Measurements from ENCODE around the gene EBF3.
"Not testable (repeated sequence)": the region's sequence is repeated elsewhere in the genome, so short reads cannot be mapped to it uniquely, and the experiment has no call there.

EBF3 gene

GRCh38 chr10:129922598-129923123, 41.4 kb downstream of the EBF3 start:
- Histone ChIP-seq H3K27ac (replicated peaks; ENCODE audit: low read length) (no peak overlapping the region), H4K91ac (ENCODE audit: low read depth, low read length, poor library complexity) (no peak overlapping the region), H2BK15ac (ENCODE audit: low read length) (peak overlapping the region; percentile 38), H3K4ac (ENCODE audit: low read length) (no peak overlapping the region), H3K9ac (ENCODE audit: low read depth, low read length, poor library complexity) (peak overlapping the region; percentile 32), H2BK12ac (ENCODE audit: low read length) (no peak overlapping the region), H3K4me2 (ENCODE audit: insufficient read depth, low read length, poor library complexity, severe bottlenecking) (no peak overlapping the region), H3K27me3 (ENCODE audit: control insufficient read depth in 3 of 3, insufficient read depth in 3 of 3, low read depth in 1 of 3, low read length in 3 of 3) (no peaks in the 10 kb centered on the region), H3K4me3 (ENCODE audit: low read length in 2 of 2) (no peak overlapping the region), H3K18ac (ENCODE audit: low read length) (peak overlapping the region; percentile 44), H3K9me3 (replicated peaks in 1 of 2; ENCODE audit: control insufficient read depth in 2 of 2, insufficient read depth in 1 of 2, low read depth in 1 of 2, low read length in 2 of 2) (no peaks in the 10 kb centered on the region), H3K36me3 (replicated peaks in 1 of 2; ENCODE audit: control insufficient read depth in 2 of 2, insufficient read depth in 2 of 2, low read length in 2 of 2) (no peaks in the 10 kb centered on the region), H2AFZ (ENCODE audit: low read length) (no peak overlapping the region), H2BK5ac (ENCODE audit: low read length) (no peak overlapping the region), H4K8ac (ENCODE audit: low read depth, low read length) (no peak overlapping the region), H2AK5ac (ENCODE audit: low read depth, low read length) (peak overlapping the region; percentile 85), H3K79me1 (ENCODE audit: low read depth, low read length) (no peaks in the 10 kb centered on the region), H3K14ac (ENCODE audit: low read length) (peak overlapping the region; percentile 25), H2BK120ac (ENCODE audit: low read depth, low read length) (no peak overlapping the region), H3K23ac (ENCODE audit: low read depth, low read length, poor library complexity) (peak overlapping the region; percentile 51), H3K4me1 (ENCODE audit: control insufficient read depth in 2 of 2, insufficient read depth in 1 of 2, low read depth in 1 of 2, low read length in 2 of 2) (peaks cover 0 to 2% of the 10 kb centered on the region in 2 donors)
- WGBS, 2 donors (ENCODE audit: extremely low coverage in 2 of 2, insufficient read length in 2 of 2, insufficient replicate concordance in 1 of 2), result no CpG with 5 or more reads among the region's 18 CpGs
- no peak for DNase-seq (ENCODE audit: low spot score)

- Histone ChIP-seq H3K36me3 (replicated peaks in 1 of 2; ENCODE audit: control insufficient read depth in 2 of 2, insufficient read depth in 2 of 2, low read length in 2 of 2) (no peaks in the 10 kb centered on the region), H4K91ac (ENCODE audit: low read depth, low read length, poor library complexity) (peak overlapping the region; percentile 89), H3K4ac (ENCODE audit: low read length) (no peak overlapping the region), H3K9me3 (replicated peaks in 1 of 2; ENCODE audit: control insufficient read depth in 2 of 2, insufficient read depth in 1 of 2, low read depth in 1 of 2, low read length in 2 of 2) (no peaks in the 10 kb centered on the region), H2BK12ac (ENCODE audit: low read length) (no peak overlapping the region), H2BK120ac (ENCODE audit: low read depth, low read length) (no peak overlapping the region), H2AK5ac (ENCODE audit: low read depth, low read length) (peak overlapping the region; percentile 94), H3K79me1 (ENCODE audit: low read depth, low read length) (no peaks in the 10 kb centered on the region), H3K4me1 (ENCODE audit: control insufficient read depth in 2 of 2, insufficient read depth in 1 of 2, low read depth in 1 of 2, low read length in 2 of 2) (peaks cover 0 to 2% of the 10 kb centered on the region in 2 donors), H3K9ac (ENCODE audit: low read depth, low read length, poor library complexity) (peak overlapping the region; percentile 32), H4K8ac (ENCODE audit: low read depth, low read length) (no peak overlapping the region), H3K23ac (ENCODE audit: low read depth, low read length, poor library complexity) (peak overlapping the region; percentile 51), H2AFZ (ENCODE audit: low read length) (no peak overlapping the region), H3K4me3 (ENCODE audit: low read length in 2 of 2) (no peak overlapping the region), H3K4me2 (ENCODE audit: insufficient read depth, low read length, poor library complexity, severe bottlenecking) (no peak overlapping the region), H2BK15ac (ENCODE audit: low read length) (peak overlapping the region; percentile 38), H3K14ac (ENCODE audit: low read length) (peak overlapping the region; percentile 25), H3K27me3 (ENCODE audit: control insufficient read depth in 3 of 3, insufficient read depth in 3 of 3, low read depth in 1 of 3, low read length in 3 of 3) (no peaks in the 10 kb centered on the region), H3K18ac (ENCODE audit: low read length) (peak overlapping the region; percentile 82), H3K27ac (replicated peaks; ENCODE audit: low read length) (no peak overlapping the region), H2BK5ac (ENCODE audit: low read length) (peak overlapping the region; percentile 56)
- no peak for DNase-seq (ENCODE audit: low spot score)
- WGBS, 2 donors (ENCODE audit: extremely low coverage in 2 of 2, insufficient read length in 2 of 2, insufficient replicate concordance in 1 of 2), result no CpG with 5 or more reads among the region's 16 CpGs
Measured at GRCh38 chr10:129921801-129922597, 42.1 kb downstream of the EBF3 start.

- peak overlapping the region; percentile 67 for H2BK15ac ChIP-seq (ENCODE audit: low read length)
- no CpG with 5 or more reads among the region's 18 CpGs for WGBS, 2 donors (ENCODE audit: extremely low coverage in 2 of 2, insufficient read length in 2 of 2, insufficient replicate concordance in 1 of 2)
- H3K4me1 ChIP-seq (ENCODE audit: control insufficient read depth in 2 of 2, insufficient read depth in 1 of 2, low read depth in 1 of 2, low read length in 2 of 2), result peaks cover 0 to 2% of the 10 kb centered on the region in 2 donors
- H3K9ac ChIP-seq (ENCODE audit: low read depth, low read length, poor library complexity), result no peak overlapping the region
- no peaks in the 10 kb centered on the region for H3K36me3 ChIP-seq (replicated peaks in 1 of 2; ENCODE audit: control insufficient read depth in 2 of 2, insufficient read depth in 2 of 2, low read length in 2 of 2)
- H3K23ac ChIP-seq (ENCODE audit: low read depth, low read length, poor library complexity), result no peak overlapping the region
- H2AFZ ChIP-seq (ENCODE audit: low read length), result no peak overlapping the region
- H4K8ac ChIP-seq (ENCODE audit: low read depth, low read length), result no peak overlapping the region
- no peak overlapping the region for H3K4me3 ChIP-seq (ENCODE audit: low read length in 2 of 2)
- H3K9me3 ChIP-seq (replicated peaks in 1 of 2; ENCODE audit: control insufficient read depth in 2 of 2, insufficient read depth in 1 of 2, low read depth in 1 of 2, low read length in 2 of 2), result no peaks in the 10 kb centered on the region
- DNase-seq (ENCODE audit: low spot score), result no peak
- peak overlapping the region; percentile 80 for H2BK12ac ChIP-seq (ENCODE audit: low read length)
- no peak overlapping the region for H3K27ac ChIP-seq (replicated peaks; ENCODE audit: low read length)
- H3K18ac ChIP-seq (ENCODE audit: low read length), result peak overlapping the region; percentile 82
- no peaks in the 10 kb centered on the region for H3K27me3 ChIP-seq (ENCODE audit: control insufficient read depth in 3 of 3, insufficient read depth in 3 of 3, low read depth in 1 of 3, low read length in 3 of 3)
- no peaks in the 10 kb centered on the region for H3K79me1 ChIP-seq (ENCODE audit: low read depth, low read length)
- no peak overlapping the region for H3K4ac ChIP-seq (ENCODE audit: low read length)
- H3K14ac ChIP-seq (ENCODE audit: low read length), result no peak overlapping the region
- peak overlapping the region; percentile 94 for H2AK5ac ChIP-seq (ENCODE audit: low read depth, low read length)
- H2BK5ac ChIP-seq (ENCODE audit: low read length), result peak overlapping the region; percentile 56
- no peak overlapping the region for H2BK120ac ChIP-seq (ENCODE audit: low read depth, low read length)
- no peak overlapping the region for H4K91ac ChIP-seq (ENCODE audit: low read depth, low read length, poor library complexity)
- H3K4me2 ChIP-seq (ENCODE audit: insufficient read depth, low read length, poor library complexity, severe bottlenecking), result no peak overlapping the region
Measured at GRCh38 chr10:129921065-129921670, 42.9 kb downstream of the EBF3 start.

- not testable (repeated sequence) for H3K14ac ChIP-seq (ENCODE audit: low read length); H2BK12ac ChIP-seq (ENCODE audit: low read length); H3K79me1 ChIP-seq (ENCODE audit: low read depth, low read length); H2BK15ac ChIP-seq (ENCODE audit: low read length); H3K27me3 ChIP-seq (ENCODE audit: control insufficient read depth in 3 of 3, insufficient read depth in 3 of 3, low read depth in 1 of 3, low read length in 3 of 3); H3K36me3 ChIP-seq (replicated peaks in 1 of 2; ENCODE audit: control insufficient read depth in 2 of 2, insufficient read depth in 2 of 2, low read length in 2 of 2); H4K91ac ChIP-seq (ENCODE audit: low read depth, low read length, poor library complexity); H4K8ac ChIP-seq (ENCODE audit: low read depth, low read length); H3K27ac ChIP-seq (replicated peaks; ENCODE audit: low read length); H3K9me3 ChIP-seq (replicated peaks in 1 of 2; ENCODE audit: control insufficient read depth in 2 of 2, insufficient read depth in 1 of 2, low read depth in 1 of 2, low read length in 2 of 2); DNase-seq (ENCODE audit: low spot score); H2BK5ac ChIP-seq (ENCODE audit: low read length); H3K9ac ChIP-seq (ENCODE audit: low read depth, low read length, poor library complexity); H3K4ac ChIP-seq (ENCODE audit: low read length); H3K4me3 ChIP-seq (ENCODE audit: low read length in 2 of 2); H2AFZ ChIP-seq (ENCODE audit: low read length); H3K23ac ChIP-seq (ENCODE audit: low read depth, low read length, poor library complexity); H2BK120ac ChIP-seq (ENCODE audit: low read depth, low read length); H3K4me2 ChIP-seq (ENCODE audit: insufficient read depth, low read length, poor library complexity, severe bottlenecking); H3K4me1 ChIP-seq (ENCODE audit: control insufficient read depth in 2 of 2, insufficient read depth in 1 of 2, low read depth in 1 of 2, low read length in 2 of 2)
- WGBS, 2 donors (ENCODE audit: extremely low coverage in 2 of 2, insufficient read length in 2 of 2, insufficient replicate concordance in 1 of 2), result no CpG with 5 or more reads among the region's 18 CpGs
- H2AK5ac ChIP-seq (ENCODE audit: low read depth, low read length), result peak overlapping the region; percentile 64
- peak overlapping the region; percentile 77 for H3K18ac ChIP-seq (ENCODE audit: low read length)
Measured at GRCh38 chr10:129920187-129920586, 43.9 kb downstream of the EBF3 start.

Data from neuronal stem cell (in vitro differentiated cells).